Nephron (organoid): Measurements from ENCODE around the gene TBC1D24.
A peak's percentile ranks its signal among the peaks of the same experiment; 100 is the strongest.

Experiments used
- H3K27ac Mint-ChIP-seq, 3 experiments: 2 replicates each; pipeline ENCODE4 v1.8.0; 2020; ENCODE audit warnings: mixed read lengths in 3 of 3, mild to moderate bottlenecking in 2 of 3, moderate library complexity in 1 of 3
- H3K27me3 Mint-ChIP-seq: 2 replicates; pipeline ENCODE4 v1.8.0; 2021; ENCODE audit warnings: low read depth, mild to moderate bottlenecking, moderate library complexity, mixed read lengths
- H3K36me3 Mint-ChIP-seq: 2 replicates; pipeline ENCODE4 v1.8.0; 2020; ENCODE audit warnings: low read depth, mixed read lengths
- H3K4me1 Mint-ChIP-seq: 2 replicates; pipeline ENCODE4 v1.8.0; 2020; ENCODE audit warnings: mixed read lengths
- H3K4me3 Mint-ChIP-seq, 3 experiments: 2 replicates each; pipeline ENCODE4 v1.8.0; 2020; ENCODE audit warnings: mild to moderate bottlenecking in 3 of 3, mixed read lengths in 3 of 3, moderate library complexity in 2 of 3
- H3K9me3 Mint-ChIP-seq: 2 replicates; pipeline ENCODE4 v1.8.0; 2020; ENCODE audit warnings: mixed read lengths
- CTCF ChIP-seq, 3 experiments: fragments of 200-600 bp; sonication (generic); IDR thresholded peaks; one replicate each; pipeline ENCODE4 v1.5.0; 2021; ENCODE audit warnings: antibody characterized with exemption in 3 of 3; ENCODE audit not compliant: unreplicated experiment in 3 of 3

TBC1D24 gene

GRCh38 chr16:2481676-2482075, 6.7 kb downstream of the TBC1D24 start:
- peak overlapping the region in 2 of 3 experiments; percentile 46 to 91 for H3K27ac Mint-ChIP-seq
- peaks cover 60% of the 10 kb centered on the region for H3K4me1 Mint-ChIP-seq
- no peaks in the 10 kb centered on the region for H3K36me3 Mint-ChIP-seq
- peaks cover 3% of the 10 kb centered on the region for H3K27me3 Mint-ChIP-seq
- TF ChIP-seq CTCF (IDR thresholded peaks at IDR 0.05; ENCODE audit: unreplicated experiment in 3 of 3): no peak
- peak overlapping the region in 1 of 3 experiments; percentile 37 for H3K4me3 Mint-ChIP-seq
- no peaks in the 10 kb centered on the region for H3K9me3 Mint-ChIP-seq

- peak overlapping the region in 2 of 3 experiments; percentile 35 to 37 for H3K4me3 Mint-ChIP-seq
- no peaks in the 10 kb centered on the region for H3K27me3 Mint-ChIP-seq
- H3K27ac Mint-ChIP-seq: peak overlapping the region; percentile 30 to 91 (median 76)
- peaks cover 61% of the 10 kb centered on the region for H3K4me1 Mint-ChIP-seq
- H3K9me3 Mint-ChIP-seq: no peaks in the 10 kb centered on the region
- no peak for TF ChIP-seq CTCF (IDR thresholded peaks at IDR 0.05; ENCODE audit: unreplicated experiment in 3 of 3)
- H3K36me3 Mint-ChIP-seq: no peaks in the 10 kb centered on the region
Observed at GRCh38 chr16:2482249-2482648, 7.3 kb downstream of the TBC1D24 start.

- H3K4me1 Mint-ChIP-seq: peaks cover 63% of the 10 kb centered on the region
- peak overlapping the region; percentile 44 to 91 (median 76) for H3K27ac Mint-ChIP-seq
- no peak for TF ChIP-seq CTCF (IDR thresholded peaks at IDR 0.05; ENCODE audit: unreplicated experiment in 3 of 3)
- H3K9me3 Mint-ChIP-seq: no peaks in the 10 kb centered on the region
- no peaks in the 10 kb centered on the region for H3K36me3 Mint-ChIP-seq
- H3K4me3 Mint-ChIP-seq: peak overlapping the region; percentile 18 to 47 (median 36)
- no peaks in the 10 kb centered on the region for H3K27me3 Mint-ChIP-seq
Observed at GRCh38 chr16:2482708-2483534, 8.0 kb downstream of the TBC1D24 start.

- peak overlapping the region in 1 of 3 experiments; percentile 47 for H3K4me3 Mint-ChIP-seq
- H3K9me3 Mint-ChIP-seq: no peaks in the 10 kb centered on the region
- H3K4me1 Mint-ChIP-seq: peaks cover 62% of the 10 kb centered on the region
- no peaks in the 10 kb centered on the region for H3K27me3 Mint-ChIP-seq
- peak overlapping the region; percentile 71 to 91 (median 85) for H3K27ac Mint-ChIP-seq
- TF ChIP-seq CTCF (IDR thresholded peaks at IDR 0.05; ENCODE audit: unreplicated experiment in 3 of 3): no peak
- no peaks in the 10 kb centered on the region for H3K36me3 Mint-ChIP-seq
Observed at GRCh38 chr16:2483939-2484897, 9.3 kb downstream of the TBC1D24 start.

- Mint-ChIP-seq H3K36me3 (no peaks in the 10 kb centered on the region), H3K27ac (peak overlapping the region; percentile 57 to 91 (median 71)), H3K9me3 (no peaks in the 10 kb centered on the region), H3K4me3 (no peak overlapping the region), H3K4me1 (peaks cover 62% of the 10 kb centered on the region), H3K27me3 (no peaks in the 10 kb centered on the region)
- TF ChIP-seq CTCF (IDR thresholded peaks at IDR 0.05; ENCODE audit: unreplicated experiment in 3 of 3): no peak
Observed at GRCh38 chr16:2484898-2485508, 10.1 kb downstream of the TBC1D24 start.
